Gastrocnemius medialis (tissue), 4 donors: Measurements from ENCODE around the gene SLC66A2.

ENCODE experiments used
- CTCF ChIP-seq, 5 experiments: fragments of 450-650 bp in 3 of 5; fragments of 200-600 bp in 2 of 5; sonication (generic) in 2 of 5; IDR thresholded peaks in 4 of 5; conservative IDR thresholded peaks in 1 of 5; 1 replicate in 4 of 5; 2 replicates in 1 of 5; pipeline ENCODE4 v1.5.1; 2016 to 2019; ENCODE audit warnings: antibody characterized with exemption in 5 of 5, mild to moderate bottlenecking in 3 of 5, moderate library complexity in 3 of 5
- POLR2A ChIP-seq, 2 donors: fragments of 450-650 bp; IDR thresholded peaks; one replicate each; pipeline ENCODE4 v1.6.1; 2017; ENCODE audit warnings: antibody characterized with exemption in 2 of 2, mild to moderate bottlenecking in 2 of 2, moderate library complexity in 2 of 2

GRCh38 chr18:79988071-79988450 lies 36.6 kb upstream of the SLC66A2 start:
- TF ChIP-seq CTCF (IDR thresholded peaks at IDR 0.05 in 4 of 5, conservative IDR thresholded peaks at IDR 0.05 in 1 of 5) (peak in 2 of 5 experiments; percentile 37 to 45), POLR2A (IDR thresholded peaks at IDR 0.05) (no peak)
